ENCODE results near the gene GRIN1.

DNA sequence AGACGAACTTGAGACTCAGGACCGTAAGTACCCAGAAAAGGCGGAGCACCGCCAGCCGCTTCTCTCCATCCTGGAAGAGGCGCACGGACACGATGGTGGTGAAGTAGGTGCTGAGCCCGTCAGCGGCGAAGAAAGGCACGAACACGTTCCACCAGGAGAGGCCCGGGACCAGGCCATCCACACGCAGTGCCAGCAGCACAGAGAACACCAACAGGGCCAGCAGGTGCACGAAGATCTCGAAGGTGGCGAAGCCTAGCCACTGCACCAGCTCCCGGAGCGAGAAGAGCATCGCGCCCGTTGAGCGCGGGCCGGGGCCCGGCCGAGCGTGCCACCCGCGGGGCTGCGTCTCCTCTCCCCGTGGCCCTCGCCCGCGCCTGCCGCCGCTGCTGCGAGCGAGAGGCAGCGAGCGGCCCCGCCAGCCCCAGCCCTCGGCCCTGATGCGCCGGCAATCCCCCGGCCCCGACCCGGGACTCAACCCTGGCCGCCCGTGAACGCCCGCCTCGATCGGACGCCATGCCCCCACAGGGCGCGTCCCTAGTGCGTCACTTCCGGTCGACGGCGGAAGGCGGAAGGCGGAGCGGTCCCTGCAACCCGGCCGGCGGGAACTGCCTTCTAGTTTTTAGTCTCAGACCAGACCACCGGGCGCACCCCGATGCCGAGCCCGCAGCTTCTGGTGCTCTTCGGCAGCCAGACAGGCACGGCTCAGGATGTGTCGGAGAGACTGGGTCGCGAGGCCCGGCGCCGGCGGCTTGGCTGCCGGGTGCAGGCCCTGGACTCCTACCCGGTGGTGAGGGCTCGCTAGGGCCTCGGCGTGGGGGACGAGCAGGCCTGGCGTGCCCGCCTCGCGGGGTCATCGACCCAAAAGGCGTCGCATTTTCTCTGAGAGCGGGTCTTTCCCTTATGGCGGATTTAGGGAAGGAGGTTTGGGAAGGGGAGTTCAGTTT is 66.4 kb downstream of the GRIN1 start, which contains the start of the genes NDOR1 and TMEM203:
- TF ChIP-seq, protein P1, sequence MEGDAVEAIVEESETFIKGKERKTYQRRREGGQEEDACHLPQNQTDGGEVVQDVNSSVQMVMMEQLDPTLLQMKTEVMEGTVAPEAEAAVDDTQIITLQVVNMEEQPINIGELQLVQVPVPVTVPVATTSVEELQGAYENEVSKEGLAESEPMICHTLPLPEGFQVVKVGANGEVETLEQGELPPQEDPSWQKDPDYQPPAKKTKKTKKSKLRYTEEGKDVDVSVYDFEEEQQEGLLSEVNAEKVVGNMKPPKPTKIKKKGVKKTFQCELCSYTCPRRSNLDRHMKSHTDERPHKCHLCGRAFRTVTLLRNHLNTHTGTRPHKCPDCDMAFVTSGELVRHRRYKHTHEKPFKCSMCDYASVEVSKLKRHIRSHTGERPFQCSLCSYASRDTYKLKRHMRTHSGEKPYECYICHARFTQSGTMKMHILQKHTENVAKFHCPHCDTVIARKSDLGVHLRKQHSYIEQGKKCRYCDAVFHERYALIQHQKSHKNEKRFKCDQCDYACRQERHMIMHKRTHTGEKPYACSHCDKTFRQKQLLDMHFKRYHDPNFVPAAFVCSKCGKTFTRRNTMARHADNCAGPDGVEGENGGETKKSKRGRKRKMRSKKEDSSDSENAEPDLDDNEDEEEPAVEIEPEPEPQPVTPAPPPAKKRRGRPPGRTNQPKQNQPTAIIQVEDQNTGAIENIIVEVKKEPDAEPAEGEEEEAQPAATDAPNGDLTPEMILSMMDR (conservative IDR thresholded peaks at IDR 0.05): no peak
- TF ChIP-seq EZH2 (IDR thresholded peaks at IDR 0.05; ENCODE audit: low read depth): no peak
